Testis (tissue), 5 donors: ENCODE measurements around the gene UCHL5. TPM values are rescaled to one million over a fixed set of nuclear protein-coding genes. Genes with fewer than 3 reads are reported as not detected.

Experiments
- DNase-seq: peaks from one replicate; pipeline ENCODE4 v3.0.0-alpha.2; 2019
- H3K27ac ChIP-seq, 2 donors: fragments of 200-600 bp; sonication (generic); one replicate each; pipeline ENCODE4 v1.5.1; 2019
- H3K27me3 ChIP-seq: fragments of 200-600 bp; sonication (generic); one replicate; pipeline ENCODE4 v1.5.1; 2019
- H3K36me3 ChIP-seq: fragments of 200-600 bp; sonication (generic); one replicate; pipeline ENCODE4 v1.5.1; 2017; ENCODE audit warnings: low read depth; ENCODE audit errors: missing control alignments
- H3K4me1 ChIP-seq: fragments of 200-600 bp; sonication (generic); one replicate; pipeline ENCODE4 v1.5.1; 2019
- H3K4me3 ChIP-seq, 2 donors: fragments of 200-600 bp; sonication (generic); one replicate each; pipeline ENCODE4 v1.5.1; 2017 to 2019
- H3K9me3 ChIP-seq: fragments of 200-600 bp; sonication (generic); one replicate; pipeline ENCODE4 v1.5.1; 2017
- CTCF ChIP-seq, 3 experiments: fragments of 450-650 bp in 2 of 3; fragments of 200-600 bp in 1 of 3; sonication (generic) in 1 of 3; IDR thresholded peaks; one replicate each; pipeline ENCODE4 v1.5.1; 2016 to 2019; ENCODE audit warnings: antibody characterized with exemption in 3 of 3, mild to moderate bottlenecking in 2 of 3, moderate library complexity in 1 of 3
- POLR2A ChIP-seq: fragments of 450-650 bp; IDR thresholded peaks from one replicate; pipeline ENCODE4 v1.6.1; 2017; ENCODE audit warnings: antibody characterized with exemption, mild to moderate bottlenecking, moderate library complexity
- WGBS, 2 donors: methylation state at CpG; one replicate each; pipeline ENCODE4 v1.1.5; 2018; 5-methylcytosine and 5-hydroxymethylcytosine counted together
- intact Hi-C: fragments of 100-400 bp; cut with DNase I; formaldehyde crosslinking; loops from one replicate; pipeline ENCODE4 v1.15.1; 2023; ENCODE audit warnings: low total_unique reads
- long read RNA-seq, 2 donors: transcript quantifications; one replicate each; lab custom pipeline, GENCODE V29; 2026
- polyA plus RNA-seq: library from polyadenylated mRNA; stranded (reverse); fragments of 350-450 nt; fragmentation: Illumina TruSeq; extraction: RNeasy Lipid Tissue Mini Kit (QIAGEN cat#74804); gene quantifications from one replicate; pipeline ENCODE4 v1.2.3, GENCODE V29; 2014; ENCODE audit warnings: low read depth, low replicate concordance; ENCODE audit not compliant: insufficient read depth
- total RNA-seq, 2 donors: library from RNA; depleted of rRNA; stranded (reverse); fragments of >200 nt; gene quantifications; one replicate each; pipeline ENCODE4 v1.2.3, GENCODE V29; 2016

Gene UCHL5
- total RNA-seq (10 to 100 TPM; 38.5 to 55.5 TPM), polyA plus RNA-seq (17.9 TPM)
- long read RNA-seq, donor 1, full-length matches to known transcripts = 24 of 24 reads
- long read RNA-seq, donor 1, partial matches to known transcripts = 0 of 24 reads
- long read RNA-seq, donor 1, other reads (novel, unspliced or antisense) = 0 of 24 reads
- long read RNA-seq, donor 2, full-length matches to known transcripts = 7 of 7 reads
- long read RNA-seq, donor 2, partial matches to known transcripts = 0 of 7 reads
- long read RNA-seq, donor 2, other reads (novel, unspliced or antisense) = 0 of 7 reads

GRCh38 chr1:193059282-193060114 is at the start of gene UCHL5, which contains the start of gene RO60:
Gene UCHL5 (minus strand): TSS chr1:193059360. CDS start chr1:193059260, 100 bp downstream.
Gene RO60 (plus strand): TSS chr1:193059612. CDS start chr1:193069055, 9,443 bp downstream.
- peak within 1 kb of the TSS; percentile 91 to 96 for H3K4me3 ChIP-seq
- no peaks in the 10 kb centered on the region for H3K27me3 ChIP-seq
- no peaks in the 10 kb centered on the region for H3K36me3 ChIP-seq
- 0 to 2% methylated on average over 18 to 73 of the region's 74 CpGs for WGBS, 2 donors
- H3K9me3 ChIP-seq = no peaks in the 10 kb centered on the region
- intact Hi-C loops = loop anchor here (1.0 kb wide), 1 partner anchor 63 kb away; the partner anchor contains the start of gene CDC73
- peak; percentile 98 for DNase-seq
- H3K27ac ChIP-seq = peak within 1 kb of the TSS; percentile 95 to 97
- TF ChIP-seq CTCF (IDR thresholded peaks at IDR 0.05) = peak in 1 of 3 experiments; percentile 6
- TF ChIP-seq POLR2A = peak; percentile 58
- peaks cover 21% of the 10 kb centered on the region for H3K4me1 ChIP-seq

GRCh38 chr1:193108471-193108870 is 49.3 kb upstream of the UCHL5 start:
- intact Hi-C loops = no loop called here
- 81 to 92% methylated on average over 3 of the region's 3 CpGs for WGBS, 2 donors
- DNase-seq = no peak
- Histone ChIP-seq H3K4me1 (peaks cover 4% of the 10 kb centered on the region), H3K4me3 (no peak overlapping the region), H3K9me3 (no peaks in the 10 kb centered on the region), H3K27me3 (no peaks in the 10 kb centered on the region), H3K36me3 (no peaks in the 10 kb centered on the region), H3K27ac (no peak overlapping the region)
- TF ChIP-seq CTCF (IDR thresholded peaks at IDR 0.05) (no peak), POLR2A (no peak)

GRCh38 chr1:193105821-193106177 is 46.6 kb upstream of the UCHL5 start:
- H3K27me3 ChIP-seq = no peaks in the 10 kb centered on the region
- peaks cover 5% of the 10 kb centered on the region for H3K4me1 ChIP-seq
- no peak for DNase-seq
- no peaks in the 10 kb centered on the region for H3K36me3 ChIP-seq
- no peak for TF ChIP-seq CTCF (IDR thresholded peaks at IDR 0.05)
- no peak for TF ChIP-seq POLR2A
- peak overlapping the region; percentile 78 to 87 for H3K27ac ChIP-seq
- no peaks in the 10 kb centered on the region for H3K9me3 ChIP-seq
- intact Hi-C loops = no loop called here
- peak overlapping the region; percentile 82 to 89 for H3K4me3 ChIP-seq
- WGBS, 2 donors = 29 to 33% methylated on average over 4 of the region's 4 CpGs

GRCh38 chr1:193104907-193105820 is 46.0 kb upstream of the UCHL5 start, which contains the start of gene GLRX2:
Gene GLRX2 (minus strand): TSS chr1:193105414. CDS start chr1:193105382, 32 bp downstream.
- intact Hi-C loops = no loop called here
- no peaks in the 10 kb centered on the region for H3K36me3 ChIP-seq
- TF ChIP-seq CTCF (IDR thresholded peaks at IDR 0.05) (no peak), POLR2A (no peak)

More at GRCh38 chr1:193104907-193105820, 46.0 kb upstream of the UCHL5 start, which contains the start of gene GLRX2:
- Histone ChIP-seq H3K4me3 (peak within 1 kb of the TSS; percentile 82 to 89), H3K27me3 (no peaks in the 10 kb centered on the region), H3K27ac (peak within 1 kb of the TSS; percentile 78 to 87), H3K4me1 (peaks cover 5% of the 10 kb centered on the region), H3K9me3 (no peaks in the 10 kb centered on the region)
- DNase-seq = peak; percentile 88
- 0% methylated on average over 11 to 52 of the region's 73 CpGs for WGBS, 2 donors
